Aorta (tissue), 5 donors: ENCODE results near the gene TDP1. TPM values are rescaled to one million over a fixed set of nuclear protein-coding genes. Genes with fewer than 3 reads are reported as not detected.

Source experiments
- ATAC-seq: fragments of 200-7000 bp; cut with Tn5 transposase; one replicate; pipeline ENCODE4 v1.9.1; 2022; ENCODE audit warnings: moderate library complexity; ENCODE audit not compliant: low FRiP score
- DNase-seq, 2 donors: peaks; one replicate each; pipeline ENCODE4 v3.0.0-alpha.2; 2020
- H3K27ac ChIP-seq, 2 donors: one replicate each; pipeline ENCODE4 v1.5.1; 2013; ENCODE audit warnings: low read length in 2 of 2, mild to moderate bottlenecking in 2 of 2, moderate library complexity in 2 of 2, control low read depth in 1 of 2, inconsistent platforms in 1 of 2, low read depth in 1 of 2
- H3K27me3 ChIP-seq, 2 donors: one replicate each; pipeline ENCODE4 v1.6.1; 2013; ENCODE audit warnings: control low read depth in 1 of 2, low read length in 1 of 2, mild to moderate bottlenecking in 1 of 2, moderate library complexity in 1 of 2; ENCODE audit not compliant: insufficient read depth in 2 of 2, control insufficient read depth in 1 of 2
- H3K36me3 ChIP-seq, 2 donors: one replicate each; pipeline ENCODE4 v1.6.1; 2013; ENCODE audit warnings: control low read depth in 1 of 2, low read length in 1 of 2, mild to moderate bottlenecking in 1 of 2; ENCODE audit not compliant: insufficient read depth in 2 of 2, control insufficient read depth in 1 of 2
- H3K4me1 ChIP-seq, 2 donors: one replicate each; pipeline ENCODE4 v1.6.1; 2013; ENCODE audit warnings: low read length in 2 of 2, control low read depth in 1 of 2, mild to moderate bottlenecking in 1 of 2, moderate library complexity in 1 of 2; ENCODE audit not compliant: insufficient read depth in 2 of 2, control insufficient read depth in 1 of 2
- H3K4me3 ChIP-seq, 2 donors: one replicate each; pipeline ENCODE4 v1.5.1; 2013; ENCODE audit warnings: low read length in 2 of 2, control low read depth in 1 of 2, mild to moderate bottlenecking in 1 of 2
- H3K9me3 ChIP-seq: one replicate; pipeline ENCODE4 v1.6.1; 2013; ENCODE audit warnings: mild to moderate bottlenecking, low read length; ENCODE audit not compliant: control insufficient read depth
- WGBS, 2 donors: extraction: QIAGEN DNeasy Blood & Tissue Kit; methylation state at CpG; one replicate each; pipeline ENCODE4 v1.1.7; 2013; 5-methylcytosine and 5-hydroxymethylcytosine counted together
- intact Hi-C, 2 donors: fragments of 100-400 bp; cut with DNase I; formaldehyde crosslinking; loops; one replicate each; pipeline versions ENCODE4 v1.14.2 to v1.15.0; 2022
- polyA plus RNA-seq, 2 donors: library from polyadenylated mRNA; stranded (reverse); fragments of 200-250 nt; gene quantifications; one replicate each; pipeline ENCODE4 v1.2.3, GENCODE V29; 2013
- total RNA-seq, 2 donors: library from RNA; stranded (reverse); fragmentation: NEBNext Ultra II Directional; extraction: Animal tissue kit (Norgen Biotek cat#: 25700); gene quantifications; one replicate each; pipeline ENCODE4 v1.2.1, GENCODE V29; 2021
- donor health status: healthy with polysubstance abuse.
- donor health status: Bipolar disorder and iron deficiency.
- donor health status: DM: no; HTN: no; CAD: no.
- donor health status: DM: no; HTN: no; CAD: no.
- donor health status: DM: yes; HTN: yes; CAD: no.

TDP1 gene
- total and polyA plus RNA-seq, 4 donors: 3.5 to 13.3 (median 7.4) TPM

- Histone ChIP-seq H3K9me3 (no peaks in the 10 kb centered on the region), H3K27me3 (no peaks in the 10 kb centered on the region), H3K4me1 (no peaks in the 10 kb centered on the region), H3K36me3 (peaks cover 3% of the 10 kb centered on the region in 2 donors), H3K4me3 (no peak overlapping the region), H3K27ac (no peak overlapping the region)
- 87 to 89% methylated on average over 10 of the region's 10 CpGs for WGBS, 2 donors
- DNase-seq: no peak
- no peak for ATAC-seq
- intact Hi-C loops: no loop called here
These were observed 7.7 kb downstream of the TDP1 start for GRCh38 chr14:89963288-89963978.

GRCh38 chr14:89965839-89966238, 10.1 kb downstream of the TDP1 start:
- WGBS, 2 donors: 91 to 97% methylated on average over 1 of the region's 1 CpG
- H3K4me1 ChIP-seq: no peaks in the 10 kb centered on the region
- H3K36me3 ChIP-seq: peaks cover 0 to 6% of the 10 kb centered on the region in 2 donors
- H3K9me3 ChIP-seq: no peaks in the 10 kb centered on the region
- no peak for DNase-seq
- H3K27me3 ChIP-seq: no peaks in the 10 kb centered on the region
- no peak overlapping the region for H3K4me3 ChIP-seq
- intact Hi-C loops: no loop called here
- ATAC-seq: no peak
- H3K27ac ChIP-seq: no peak overlapping the region

GRCh38 chr14:89973234-89973823, 17.6 kb downstream of the TDP1 start:
- ATAC-seq (peak; percentile 83), DNase-seq (peak; percentile 69 to 80)
- 53 to 54% methylated on average over 7 of the region's 7 CpGs for WGBS, 2 donors
- Histone ChIP-seq H3K9me3 (no peaks in the 10 kb centered on the region), H3K27ac (no peak overlapping the region), H3K4me1 (no peaks in the 10 kb centered on the region), H3K27me3 (no peaks in the 10 kb centered on the region), H3K4me3 (no peak overlapping the region), H3K36me3 (peaks cover 2 to 4% of the 10 kb centered on the region in 2 donors)
- intact Hi-C loops: loop anchor here in 1 of 2 donors (10.0 kb wide), 1 partner anchor 261 kb away; no protein-coding TSS in a partner anchor

- H3K27me3 ChIP-seq: no peaks in the 10 kb centered on the region
- intact Hi-C loops: loop anchor here in 1 of 2 donors (10.0 kb wide), 1 partner anchor 257 kb away; no protein-coding TSS in a partner anchor
- H3K9me3 ChIP-seq: no peaks in the 10 kb centered on the region
- no peak for DNase-seq
- H3K4me3 ChIP-seq: no peak overlapping the region
- 83 to 86% methylated on average over 4 of the region's 4 CpGs for WGBS, 2 donors
- no peak for ATAC-seq
- H3K36me3 ChIP-seq: no peaks in the 10 kb centered on the region
- H3K27ac ChIP-seq: no peak overlapping the region
- no peaks in the 10 kb centered on the region for H3K4me1 ChIP-seq
These were observed 21.9 kb downstream of the TDP1 start for GRCh38 chr14:89977668-89978067.

GRCh38 chr14:89978656-89979055, 22.9 kb downstream of the TDP1 start:
- 81 to 84% methylated on average over 4 of the region's 4 CpGs for WGBS, 2 donors
- H3K9me3 ChIP-seq: no peaks in the 10 kb centered on the region
- no peak for ATAC-seq
- H3K4me3 ChIP-seq: no peak overlapping the region
- no peaks in the 10 kb centered on the region for H3K27me3 ChIP-seq
- H3K36me3 ChIP-seq: no peaks in the 10 kb centered on the region
- intact Hi-C loops: loop anchor here in 1 of 2 donors (10.0 kb wide), 1 partner anchor 256 kb away; no protein-coding TSS in a partner anchor
- H3K27ac ChIP-seq: no peak overlapping the region
- DNase-seq: no peak
- H3K4me1 ChIP-seq: no peaks in the 10 kb centered on the region

- no peaks in the 10 kb centered on the region for H3K4me1 ChIP-seq
- H3K36me3 ChIP-seq: peaks cover 0 to 9% of the 10 kb centered on the region in 2 donors
- no peaks in the 10 kb centered on the region for H3K9me3 ChIP-seq
- no peak overlapping the region for H3K27ac ChIP-seq
- no peak overlapping the region for H3K4me3 ChIP-seq
- H3K27me3 ChIP-seq: no peaks in the 10 kb centered on the region
- intact Hi-C loops: no loop called here
- ATAC-seq: no peak
- WGBS, 2 donors: 94 to 95% methylated on average over 2 of the region's 2 CpGs
- DNase-seq: no peak
These were observed 27.6 kb downstream of the TDP1 start for GRCh38 chr14:89983375-89983774.

- no peaks in the 10 kb centered on the region for H3K4me1 ChIP-seq
- DNase-seq (no peak), ATAC-seq (no peak)
- intact Hi-C loops: no loop called here
- H3K4me3 ChIP-seq: no peak overlapping the region
- 84% methylated on average over 5 of the region's 5 CpGs for WGBS, 2 donors
- no peaks in the 10 kb centered on the region for H3K9me3 ChIP-seq
- no peak overlapping the region for H3K27ac ChIP-seq
- H3K36me3 ChIP-seq: peaks cover 0 to 9% of the 10 kb centered on the region in 2 donors
- H3K27me3 ChIP-seq: no peaks in the 10 kb centered on the region
These were observed 30.9 kb downstream of the TDP1 start for GRCh38 chr14:89986462-89987160.

- Histone ChIP-seq H3K27ac (no peak overlapping the region), H3K27me3 (no peaks in the 10 kb centered on the region), H3K36me3 (peaks cover 0 to 9% of the 10 kb centered on the region in 2 donors), H3K9me3 (no peaks in the 10 kb centered on the region), H3K4me1 (no peaks in the 10 kb centered on the region), H3K4me3 (no peak overlapping the region)
- intact Hi-C loops: no loop called here
- no peak for DNase-seq
- ATAC-seq: no peak
These were observed 31.4 kb downstream of the TDP1 start for GRCh38 chr14:89987161-89987475.
